ENCODE measurements around the gene GAB3. TPM values are rescaled to one million over a fixed set of nuclear protein-coding genes. Genes with fewer than 3 reads are reported as not detected.
A peak's percentile ranks its signal among the peaks of the same experiment; 100 is the strongest.

Gene GAB3
- total and polyA plus RNA-seq, 5 donors = 4.7 to 14.4 (median 10.1) TPM

- Histone ChIP-seq H3K4me3 (ENCODE audit: low read length) (no peak overlapping the region), H3K27me3 (ENCODE audit: control insufficient read depth, insufficient read depth) (no peaks in the 10 kb centered on the region), H3K27ac (ENCODE audit: low read length) (peak overlapping the region; percentile 88), H3K4me1 (ENCODE audit: control insufficient read depth, insufficient read depth, low read length) (peaks cover 35% of the 10 kb centered on the region), H3K9me3 (ENCODE audit: control insufficient read depth, low read length) (no peaks in the 10 kb centered on the region)
- DNase-seq = no peak
- WGBS = 47% methylated on average over 5 of the region's 5 CpGs
- intact Hi-C loops (cut with DNase I) = no loop called here
- ATAC-seq = no peak
Measured at GRCh38 chrX:154732421-154733065, 18.3 kb downstream of the GAB3 start.

- intact Hi-C loops (cut with DNase I) = no loop called here
- no peaks in the 10 kb centered on the region for H3K9me3 ChIP-seq (ENCODE audit: control insufficient read depth, low read length)
- 44% methylated on average over 7 of the region's 7 CpGs for WGBS
- H3K27me3 ChIP-seq (ENCODE audit: control insufficient read depth, insufficient read depth) = no peaks in the 10 kb centered on the region
- peak overlapping the region; percentile 58 for H3K27ac ChIP-seq (ENCODE audit: low read length)
- H3K4me1 ChIP-seq (ENCODE audit: control insufficient read depth, insufficient read depth, low read length) = peaks cover 37% of the 10 kb centered on the region
- ATAC-seq (peak; percentile 33 to 47), DNase-seq (no peak)
- H3K4me3 ChIP-seq (ENCODE audit: low read length) = no peak overlapping the region
Measured at GRCh38 chrX:154731881-154732280, 19.0 kb downstream of the GAB3 start.

- no peaks in the 10 kb centered on the region for H3K9me3 ChIP-seq (ENCODE audit: control insufficient read depth, low read length)
- no peaks in the 10 kb centered on the region for H3K27me3 ChIP-seq (ENCODE audit: control insufficient read depth, insufficient read depth)
- H3K4me3 ChIP-seq (ENCODE audit: low read length) = no peak overlapping the region
- intact Hi-C loops (cut with DNase I) = no loop called here
- DNase-seq = no peak
- 81% methylated on average over 5 of the region's 5 CpGs for WGBS
- ATAC-seq = no peak
- H3K27ac ChIP-seq (ENCODE audit: low read length) = peak overlapping the region; percentile 92
- H3K4me1 ChIP-seq (ENCODE audit: control insufficient read depth, insufficient read depth, low read length) = peaks cover 36% of the 10 kb centered on the region
Measured at GRCh38 chrX:154731184-154731583, 19.7 kb downstream of the GAB3 start.

GRCh38 chrX:154730253-154730891 is 20.5 kb downstream of the GAB3 start:
- WGBS = 13% methylated on average over 6 of the region's 6 CpGs
- intact Hi-C loops (cut with DNase I) = no loop called here
- Histone ChIP-seq H3K27ac (ENCODE audit: low read length) (peak overlapping the region; percentile 92), H3K4me1 (ENCODE audit: control insufficient read depth, insufficient read depth, low read length) (peaks cover 34% of the 10 kb centered on the region), H3K4me3 (ENCODE audit: low read length) (no peak overlapping the region), H3K9me3 (ENCODE audit: control insufficient read depth, low read length) (no peaks in the 10 kb centered on the region), H3K27me3 (ENCODE audit: control insufficient read depth, insufficient read depth) (no peaks in the 10 kb centered on the region)
- DNase-seq = peak; percentile 61 to 74 (median 61)
- peak; percentile 28 to 68 for ATAC-seq

GRCh38 chrX:154729439-154729838 is 21.4 kb downstream of the GAB3 start:
- peak; percentile 44 to 45 for ATAC-seq
- H3K27me3 ChIP-seq (ENCODE audit: control insufficient read depth, insufficient read depth) = no peaks in the 10 kb centered on the region
- peak overlapping the region; percentile 92 for H3K27ac ChIP-seq (ENCODE audit: low read length)
- intact Hi-C loops (cut with DNase I) = no loop called here
- WGBS = 31% methylated on average over 3 of the region's 3 CpGs
- H3K4me1 ChIP-seq (ENCODE audit: control insufficient read depth, insufficient read depth, low read length) = peaks cover 32% of the 10 kb centered on the region
- H3K9me3 ChIP-seq (ENCODE audit: control insufficient read depth, low read length) = no peaks in the 10 kb centered on the region
- no peak overlapping the region for H3K4me3 ChIP-seq (ENCODE audit: low read length)
- no peak for DNase-seq

GRCh38 chrX:154728431-154729190 is 22.3 kb downstream of the GAB3 start:
- peak in 1 of 2 donors; percentile 18 for ATAC-seq
- H3K4me1 ChIP-seq (ENCODE audit: control insufficient read depth, insufficient read depth, low read length) = peaks cover 28% of the 10 kb centered on the region

GRCh38 chrX:154727871-154728270 is 23.0 kb downstream of the GAB3 start:
- DNase-seq = peak; percentile 60 to 80 (median 76)
- ATAC-seq = peak; percentile 52 to 69
- Histone ChIP-seq H3K4me3 (ENCODE audit: low read length) (no peak overlapping the region), H3K9me3 (ENCODE audit: control insufficient read depth, low read length) (no peaks in the 10 kb centered on the region), H3K4me1 (ENCODE audit: control insufficient read depth, insufficient read depth, low read length) (peaks cover 24% of the 10 kb centered on the region), H3K27me3 (ENCODE audit: control insufficient read depth, insufficient read depth) (no peaks in the 10 kb centered on the region), H3K27ac (ENCODE audit: low read length) (peak overlapping the region; percentile 72)
- WGBS = 23% methylated on average over 3 of the region's 3 CpGs
- intact Hi-C loops (cut with DNase I) = no loop called here

More at GRCh38 chrX:154728431-154729190, 22.3 kb downstream of the GAB3 start:
- no peaks in the 10 kb centered on the region for H3K27me3 ChIP-seq (ENCODE audit: control insufficient read depth, insufficient read depth)
- 55% methylated on average over 7 of the region's 7 CpGs for WGBS
- H3K4me3 ChIP-seq (ENCODE audit: low read length) = no peak overlapping the region
- intact Hi-C loops (cut with DNase I) = no loop called here
- peak overlapping the region; percentile 72 for H3K27ac ChIP-seq (ENCODE audit: low read length)
- H3K9me3 ChIP-seq (ENCODE audit: control insufficient read depth, low read length) = no peaks in the 10 kb centered on the region
- no peak for DNase-seq

GRCh38 chrX:154727418-154727817 is 23.5 kb downstream of the GAB3 start:
- peaks cover 20% of the 10 kb centered on the region for H3K4me1 ChIP-seq (ENCODE audit: control insufficient read depth, insufficient read depth, low read length)

GRCh38 chrX:154724993-154725756 is 25.7 kb downstream of the GAB3 start:
- ATAC-seq (no peak), DNase-seq (no peak)
- Histone ChIP-seq H3K27ac (ENCODE audit: low read length) (no peak overlapping the region), H3K4me1 (ENCODE audit: control insufficient read depth, insufficient read depth, low read length) (peaks cover 14% of the 10 kb centered on the region), H3K9me3 (ENCODE audit: control insufficient read depth, low read length) (no peaks in the 10 kb centered on the region), H3K27me3 (ENCODE audit: control insufficient read depth, insufficient read depth) (no peaks in the 10 kb centered on the region), H3K4me3 (ENCODE audit: low read length) (no peak overlapping the region)
- intact Hi-C loops (cut with DNase I) = no loop called here
- 85% methylated on average over 2 of the region's 2 CpGs for WGBS

More at GRCh38 chrX:154727418-154727817, 23.5 kb downstream of the GAB3 start:
- ATAC-seq (peak in 1 of 2 donors; percentile 9), DNase-seq (no peak)
- Histone ChIP-seq H3K27ac (ENCODE audit: low read length) (peak overlapping the region; percentile 72), H3K27me3 (ENCODE audit: control insufficient read depth, insufficient read depth) (no peaks in the 10 kb centered on the region), H3K4me3 (ENCODE audit: low read length) (no peak overlapping the region), H3K9me3 (ENCODE audit: control insufficient read depth, low read length) (no peaks in the 10 kb centered on the region)
- intact Hi-C loops (cut with DNase I) = no loop called here
- 29% methylated on average over 1 of the region's 1 CpG for WGBS

GRCh38 chrX:154721155-154721554 is 29.7 kb downstream of the GAB3 start:
- Histone ChIP-seq H3K27me3 (ENCODE audit: control insufficient read depth, insufficient read depth) (no peaks in the 10 kb centered on the region), H3K27ac (ENCODE audit: low read length) (no peak overlapping the region), H3K4me1 (ENCODE audit: control insufficient read depth, insufficient read depth, low read length) (peaks cover 4% of the 10 kb centered on the region), H3K4me3 (ENCODE audit: low read length) (no peak overlapping the region), H3K9me3 (ENCODE audit: control insufficient read depth, low read length) (no peaks in the 10 kb centered on the region)
- WGBS = over 99% methylated on average over 3 of the region's 3 CpGs
- intact Hi-C loops (cut with DNase I) = no loop called here
- no peak for ATAC-seq
- DNase-seq = no peak
